ENCODE results near the gene RIMS3. TPM values are rescaled to one million over a fixed set of nuclear protein-coding genes. Genes with fewer than 3 reads are reported as not detected.

The RIMS3 gene
- total RNA-seq, 1 donor from 2014 or later, result 43.9 TPM

GRCh38 chr1:40696294-40696693, 30.8 kb upstream of the RIMS3 start:
- H3K27ac ChIP-seq, result no peak overlapping the region
- DNase-seq (ENCODE audit: low spot score in 2 of 2), result no peak

GRCh38 chr1:40694353-40694874, 28.9 kb upstream of the RIMS3 start:
- no peak overlapping the region for H3K27ac ChIP-seq
- intact Hi-C loops (cut with DNase I), result loop anchor here (5.0 to 10.0 kb wide), 5 partner anchors 108 to 800 kb away; partner anchors contain the start of gene CITED4

More at GRCh38 chr1:40696294-40696693, 30.8 kb upstream of the RIMS3 start:
- no peaks in the 10 kb centered on the region for H3K27me3 ChIP-seq
- peaks cover 0 to 27% of the 10 kb centered on the region in 2 donors for H3K4me1 ChIP-seq
- H3K36me3 ChIP-seq, result no peaks in the 10 kb centered on the region
- H3K4me3 ChIP-seq, result no peak overlapping the region
- intact Hi-C loops (cut with DNase I), result loop anchor here (10.0 kb wide), 1 partner anchor 799 kb away; no protein-coding TSS in a partner anchor
- no peaks in the 10 kb centered on the region for H3K9me3 ChIP-seq
- TF ChIP-seq, protein P1, sequence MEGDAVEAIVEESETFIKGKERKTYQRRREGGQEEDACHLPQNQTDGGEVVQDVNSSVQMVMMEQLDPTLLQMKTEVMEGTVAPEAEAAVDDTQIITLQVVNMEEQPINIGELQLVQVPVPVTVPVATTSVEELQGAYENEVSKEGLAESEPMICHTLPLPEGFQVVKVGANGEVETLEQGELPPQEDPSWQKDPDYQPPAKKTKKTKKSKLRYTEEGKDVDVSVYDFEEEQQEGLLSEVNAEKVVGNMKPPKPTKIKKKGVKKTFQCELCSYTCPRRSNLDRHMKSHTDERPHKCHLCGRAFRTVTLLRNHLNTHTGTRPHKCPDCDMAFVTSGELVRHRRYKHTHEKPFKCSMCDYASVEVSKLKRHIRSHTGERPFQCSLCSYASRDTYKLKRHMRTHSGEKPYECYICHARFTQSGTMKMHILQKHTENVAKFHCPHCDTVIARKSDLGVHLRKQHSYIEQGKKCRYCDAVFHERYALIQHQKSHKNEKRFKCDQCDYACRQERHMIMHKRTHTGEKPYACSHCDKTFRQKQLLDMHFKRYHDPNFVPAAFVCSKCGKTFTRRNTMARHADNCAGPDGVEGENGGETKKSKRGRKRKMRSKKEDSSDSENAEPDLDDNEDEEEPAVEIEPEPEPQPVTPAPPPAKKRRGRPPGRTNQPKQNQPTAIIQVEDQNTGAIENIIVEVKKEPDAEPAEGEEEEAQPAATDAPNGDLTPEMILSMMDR (IDR thresholded peaks at IDR 0.05), result no peak

GRCh38 chr1:40693425-40693824, 27.9 kb upstream of the RIMS3 start:
- TF ChIP-seq, protein P1 (IDR thresholded peaks at IDR 0.05), result no peak
- DNase-seq (ENCODE audit: low spot score in 2 of 2), result no peak
- intact Hi-C loops (cut with DNase I), result loop anchor here (5.0 to 10.0 kb wide), 5 partner anchors 109 to 801 kb away; partner anchors contain the start of gene CITED4
- Histone ChIP-seq H3K4me3 (peak overlapping the region in 1 of 2 donors; percentile 93), H3K4me1 (peaks cover 0 to 16% of the 10 kb centered on the region in 2 donors), H3K9me3 (no peaks in the 10 kb centered on the region), H3K36me3 (no peaks in the 10 kb centered on the region), H3K27ac (peak overlapping the region; percentile 99 to 100), H3K27me3 (no peaks in the 10 kb centered on the region)

More at GRCh38 chr1:40694353-40694874, 28.9 kb upstream of the RIMS3 start:
- H3K36me3 ChIP-seq, result no peaks in the 10 kb centered on the region
- no peaks in the 10 kb centered on the region for H3K27me3 ChIP-seq
- peaks cover 0 to 22% of the 10 kb centered on the region in 2 donors for H3K4me1 ChIP-seq
- H3K4me3 ChIP-seq, result no peak overlapping the region
- H3K9me3 ChIP-seq, result no peaks in the 10 kb centered on the region
- TF ChIP-seq, protein P1 (IDR thresholded peaks at IDR 0.05), result no peak
- DNase-seq (ENCODE audit: low spot score in 2 of 2), result no peak

DNA sequence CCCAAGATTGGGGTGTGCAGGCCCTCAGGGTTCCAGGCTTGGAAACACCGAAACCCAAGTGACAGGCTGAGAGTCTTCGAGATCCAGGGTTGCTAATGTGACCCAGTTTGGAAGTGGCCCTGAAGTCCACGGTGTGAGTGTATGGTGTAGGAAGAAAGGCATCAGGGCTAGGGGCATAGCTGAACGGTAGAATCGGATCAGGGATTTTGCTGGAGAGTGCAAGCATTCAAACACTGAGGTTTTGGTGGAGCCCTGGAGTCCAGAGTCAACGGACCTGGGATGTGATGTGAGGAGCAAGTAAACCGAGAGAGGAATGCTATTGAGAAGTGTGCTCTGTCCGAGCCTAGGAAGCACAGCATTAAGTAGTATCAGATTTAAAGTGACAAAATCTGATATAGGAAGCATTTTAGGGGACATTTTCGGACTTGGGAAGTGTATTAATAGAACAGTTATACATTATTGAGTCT, 27.0 kb upstream of the RIMS3 start:
- Histone ChIP-seq H3K4me3 (peak overlapping the region; percentile 93 to 95), H3K9me3 (no peaks in the 10 kb centered on the region), H3K4me1 (peaks cover 0 to 16% of the 10 kb centered on the region in 2 donors), H3K27ac (peak overlapping the region; percentile 99 to 100), H3K27me3 (no peaks in the 10 kb centered on the region), H3K36me3 (no peaks in the 10 kb centered on the region)
- intact Hi-C loops (cut with DNase I), result loop anchor here (1.0 to 10.0 kb wide), 6 partner anchors 17 to 802 kb away; partner anchors contain the start of gene CITED4
- TF ChIP-seq, protein P1 (IDR thresholded peaks at IDR 0.05), result no peak
- peak in 1 of 2 donors; percentile 71 for DNase-seq (ENCODE audit: low spot score in 2 of 2)

DNA sequence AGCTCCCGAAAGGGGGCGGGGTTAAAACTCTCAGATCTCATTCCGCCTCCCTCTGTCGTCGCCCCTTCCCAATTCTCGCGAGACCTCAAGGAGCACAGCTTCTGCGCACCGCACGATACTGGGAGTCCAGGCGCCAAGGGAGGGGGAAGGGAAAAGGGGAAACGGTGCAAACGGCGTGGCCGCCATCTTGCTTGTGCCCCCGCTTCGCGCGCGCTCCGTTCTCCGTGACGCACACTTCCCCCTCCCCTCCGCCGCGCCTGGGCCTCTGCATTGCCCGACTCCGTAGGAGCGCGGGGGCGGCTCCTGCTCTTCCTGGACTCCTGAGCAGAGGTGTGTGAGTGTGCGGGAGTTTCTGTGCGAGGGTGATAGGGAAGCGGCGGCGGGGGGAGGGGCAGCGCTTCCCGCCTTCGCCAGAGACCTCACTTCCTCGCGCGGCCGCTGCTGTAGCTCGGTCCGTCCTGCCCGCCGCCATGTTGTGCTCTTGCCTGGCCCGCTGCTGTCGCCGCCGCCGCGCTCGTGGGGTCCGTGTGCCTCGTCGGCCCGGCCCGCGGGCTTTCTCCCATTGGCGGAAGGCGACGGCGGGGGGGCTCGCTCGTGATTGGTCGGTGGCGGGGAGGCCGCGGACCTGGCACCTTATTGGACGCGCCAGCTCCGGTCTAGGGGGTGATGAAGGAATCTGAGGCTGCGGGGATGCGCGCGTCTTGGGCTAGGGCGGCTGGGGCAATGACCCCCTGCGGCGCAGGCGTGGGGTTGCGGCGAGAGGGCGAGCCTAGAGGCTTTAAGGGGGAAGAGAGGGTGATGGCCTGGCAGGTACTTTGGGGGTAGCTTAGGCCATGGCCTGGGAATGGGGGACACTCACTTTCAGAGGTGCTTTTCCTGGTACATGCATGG, 26.3 kb upstream of the RIMS3 start, which contains the start of gene NFYC:
NFYC (plus strand) TSS at position 167 of the 891 bp plus-strand sequence. CDS start 47,140 bp downstream, outside the sequence.
- H3K9me3 ChIP-seq, result no peaks in the 10 kb centered on the region
- TF ChIP-seq, protein P1 (IDR thresholded peaks at IDR 0.05), result no peak
- H3K4me3 ChIP-seq, result peak within 1 kb of the TSS; percentile 93 to 95
- H3K27ac ChIP-seq, result peak within 1 kb of the TSS; percentile 99 to 100
- peaks cover 0 to 16% of the 10 kb centered on the region in 2 donors for H3K4me1 ChIP-seq
- peaks cover 0 to 5% of the 10 kb centered on the region in 2 donors for H3K36me3 ChIP-seq
- DNase-seq (ENCODE audit: low spot score in 2 of 2), result peak; percentile 94 to 99
- H3K27me3 ChIP-seq, result no peaks in the 10 kb centered on the region
- intact Hi-C loops (cut with DNase I), result loop anchor here (1.0 to 10.0 kb wide), 7 partner anchors 18 to 803 kb away; partner anchors contain the start of genes CITED4 and RIMS3

Data from ascending aorta (tissue), 2 donors.